ENCODE data around the gene TMEM255B. TPM values are rescaled to one million over a fixed set of nuclear protein-coding genes. Genes with fewer than 3 reads are reported as not detected.

TMEM255B gene
- total and polyA plus RNA-seq, 2 donors (not counting 3 experiments of a cell fraction or from before 2014, with no cell fraction given) = 105 to 121 TPM

DNA sequence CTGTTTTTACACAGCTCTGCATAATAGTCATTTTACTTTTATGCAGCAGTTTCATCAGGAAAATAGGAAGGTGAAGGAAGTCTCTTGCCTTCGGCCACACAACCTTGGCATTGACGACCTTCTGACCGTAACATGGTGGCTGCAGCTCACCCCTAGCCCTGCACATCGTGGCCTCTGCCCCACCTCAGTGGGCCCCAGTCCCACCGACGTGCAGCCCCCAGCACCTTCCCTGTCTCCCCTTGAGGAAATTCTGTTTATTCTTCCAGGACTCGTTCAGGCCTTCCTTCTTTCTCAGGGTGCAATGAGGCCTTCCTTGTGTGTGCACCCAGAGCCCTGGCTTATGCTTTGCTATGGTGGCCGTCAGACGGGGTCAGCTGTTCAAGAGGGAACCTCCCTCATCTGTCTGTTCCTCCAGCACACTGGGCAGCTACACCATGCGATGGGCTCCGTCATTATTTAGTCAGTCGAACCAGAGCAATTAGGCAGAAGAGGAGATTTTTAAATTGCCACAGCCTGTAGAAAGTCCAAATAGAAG is 33.3 kb downstream of the TMEM255B start:
- FAIRE-seq (no peak), DNase-seq (ENCODE audit: low read depth, low spot score) (no peak)
- no peak overlapping the region for H3K4me3 ChIP-seq (replicated peaks in 1 of 3; ENCODE audit: insufficient read depth in 1 of 3, low read depth in 1 of 3, low read length in 3 of 3)
- no peak overlapping the region for H3K9ac ChIP-seq (replicated peaks; ENCODE audit: extremely low read depth, insufficient read depth, low read length)
- H4K20me1 ChIP-seq (replicated peaks; ENCODE audit: control insufficient read depth, extremely low read depth, insufficient read depth, low read length) = no peaks in the 10 kb centered on the region
- no peaks in the 10 kb centered on the region for H3K27me3 ChIP-seq (ENCODE audit: control insufficient read depth in 2 of 2, insufficient read depth in 2 of 2, low read length in 2 of 2)
- H3K79me2 ChIP-seq (ENCODE audit: control insufficient read depth, insufficient read depth, low read length) = no peaks in the 10 kb centered on the region
- no peaks in the 10 kb centered on the region for H3K4me1 ChIP-seq (ENCODE audit: control insufficient read depth, extremely low read depth, insufficient read depth, low read length)
- H3K4me2 ChIP-seq (ENCODE audit: insufficient read depth, low read length) = no peak overlapping the region
- H3K9me3 ChIP-seq (replicated peaks; ENCODE audit: control insufficient read depth, insufficient read depth, low read length) = no peaks in the 10 kb centered on the region
- TF ChIP-seq JUN (IDR thresholded peaks at IDR 0.05; ENCODE audit: borderline replicate concordance, insufficient read depth, insufficient read length, low read depth) (no peak), GATA2 (IDR thresholded peaks at IDR 0.05; ENCODE audit: insufficient read depth, insufficient read length, low read depth, low read length) (no peak), POLR2AphosphoS5 (IDR thresholded peaks at IDR 0.05; ENCODE audit: insufficient read depth, low read depth, low read length) (no peak), POLR2A (IDR thresholded peaks at IDR 0.05; ENCODE audit: low read depth, low read length) (no peak), MYC (IDR thresholded peaks at IDR 0.05; ENCODE audit: low read depth, low read length) (no peak), FOS (IDR thresholded peaks at IDR 0.05; ENCODE audit: borderline replicate concordance, insufficient read depth, low read length) (no peak), EZH2 (IDR thresholded peaks at IDR 0.05; ENCODE audit: borderline replicate concordance, low read depth, low read length, severe bottlenecking) (no peak)
- TF ChIP-seq, protein P1, sequence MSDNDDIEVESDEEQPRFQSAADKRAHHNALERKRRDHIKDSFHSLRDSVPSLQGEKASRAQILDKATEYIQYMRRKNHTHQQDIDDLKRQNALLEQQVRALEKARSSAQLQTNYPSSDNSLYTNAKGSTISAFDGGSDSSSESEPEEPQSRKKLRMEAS (IDR thresholded peaks at IDR 0.05; ENCODE audit: insufficient read depth, insufficient read length) = no peak
- TF ChIP-seq, protein P2, sequence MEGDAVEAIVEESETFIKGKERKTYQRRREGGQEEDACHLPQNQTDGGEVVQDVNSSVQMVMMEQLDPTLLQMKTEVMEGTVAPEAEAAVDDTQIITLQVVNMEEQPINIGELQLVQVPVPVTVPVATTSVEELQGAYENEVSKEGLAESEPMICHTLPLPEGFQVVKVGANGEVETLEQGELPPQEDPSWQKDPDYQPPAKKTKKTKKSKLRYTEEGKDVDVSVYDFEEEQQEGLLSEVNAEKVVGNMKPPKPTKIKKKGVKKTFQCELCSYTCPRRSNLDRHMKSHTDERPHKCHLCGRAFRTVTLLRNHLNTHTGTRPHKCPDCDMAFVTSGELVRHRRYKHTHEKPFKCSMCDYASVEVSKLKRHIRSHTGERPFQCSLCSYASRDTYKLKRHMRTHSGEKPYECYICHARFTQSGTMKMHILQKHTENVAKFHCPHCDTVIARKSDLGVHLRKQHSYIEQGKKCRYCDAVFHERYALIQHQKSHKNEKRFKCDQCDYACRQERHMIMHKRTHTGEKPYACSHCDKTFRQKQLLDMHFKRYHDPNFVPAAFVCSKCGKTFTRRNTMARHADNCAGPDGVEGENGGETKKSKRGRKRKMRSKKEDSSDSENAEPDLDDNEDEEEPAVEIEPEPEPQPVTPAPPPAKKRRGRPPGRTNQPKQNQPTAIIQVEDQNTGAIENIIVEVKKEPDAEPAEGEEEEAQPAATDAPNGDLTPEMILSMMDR (IDR thresholded peaks at IDR 0.05; ENCODE audit: extremely low read depth in 1 of 2, insufficient read depth in 1 of 2, low read depth in 1 of 2, low read length in 2 of 2) = no peak
- no peak overlapping the region for H2AFZ ChIP-seq (ENCODE audit: low read depth, low read length)
- no peaks in the 10 kb centered on the region for H3K9me1 ChIP-seq (replicated peaks; ENCODE audit: control insufficient read depth, extremely low read depth, insufficient read depth, low read length)
- ChIA-PET CTCF (no interaction called here), POLR2A (no interaction called here)
- H3K36me3 ChIP-seq (ENCODE audit: control insufficient read depth in 2 of 2, extremely low read depth in 1 of 2, insufficient read depth in 2 of 2, low read length in 2 of 2) = peaks cover 0 to 48% of the 10 kb centered on the region in 2 experiments
- H3K27ac ChIP-seq (ENCODE audit: insufficient read depth, low read depth, low read length) = no peak overlapping the region
- intact Hi-C loops (cut with micrococcal nuclease) = no loop called here
- BruUV-seq (replicated peaks) = no TSS peak
- dilution Hi-C loops (cut with MboI; ENCODE audit: extremely low pct_ligation_motif_present, low sequenced_read_pairs) = no loop called here
